GM12874 (cell line): ENCODE results near the gene ATXN7L1.

ENCODE experiments used
- CTCF ChIP-seq: IDR thresholded peaks from 2 replicates; pipeline ENCODE4 v1.5.1; 2011; ENCODE audit warnings: low read depth, mild to moderate bottlenecking, control low read depth, low read length, moderate library complexity; ENCODE audit not compliant: insufficient read depth

The ATXN7L1 gene

GRCh38 chr7:105731042-105731441 is 145.4 kb downstream of the ATXN7L1 start:
- TF ChIP-seq CTCF = no peak

- no peak for TF ChIP-seq CTCF
These were observed 148.4 kb downstream of the ATXN7L1 start for GRCh38 chr7:105728028-105728427.

- no peak for TF ChIP-seq CTCF
These were observed 151.7 kb downstream of the ATXN7L1 start for GRCh38 chr7:105724688-105725087.

- no peak for TF ChIP-seq CTCF
These were observed 152.8 kb downstream of the ATXN7L1 start for GRCh38 chr7:105723572-105723971.

GRCh38 chr7:105721571-105722104 is 154.8 kb downstream of the ATXN7L1 start:
- TF ChIP-seq CTCF = no peak

- TF ChIP-seq CTCF = no peak
These were observed 156.5 kb downstream of the ATXN7L1 start for GRCh38 chr7:105719919-105720318.

- TF ChIP-seq CTCF = no peak
These were observed 157.0 kb downstream of the ATXN7L1 start for GRCh38 chr7:105719395-105719794.

DNA sequence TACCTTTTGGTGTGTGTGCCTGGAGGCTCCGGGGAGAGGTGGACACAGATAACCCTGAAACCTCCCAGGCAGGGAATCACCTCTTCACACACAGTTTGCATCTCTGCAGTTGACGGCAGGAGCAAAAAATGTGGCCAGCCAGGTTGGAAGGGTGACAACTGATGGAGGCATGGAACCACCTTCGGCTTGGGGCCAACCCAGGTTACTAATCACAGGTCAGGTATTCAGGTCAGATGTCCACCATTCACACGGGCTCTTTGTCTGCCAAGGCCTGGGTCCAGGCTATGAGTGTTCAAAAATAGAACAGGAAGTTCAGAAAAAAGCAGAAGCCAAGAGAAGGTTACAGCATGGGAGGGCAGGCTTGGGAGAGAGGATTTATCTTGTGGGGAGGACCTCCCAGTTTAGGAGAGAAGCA is 157.9 kb downstream of the ATXN7L1 start:
- TF ChIP-seq CTCF = no peak
